GM19099 (cell line): ENCODE data around the gene AQP7.

ENCODE experiments used
- POLR2A ChIP-seq: IDR thresholded peaks from 3 replicates; pipeline ENCODE4 v1.6.1; 2011; ENCODE audit warnings: low read depth; ENCODE audit not compliant: insufficient read length; ENCODE audit errors: extremely low read depth

Gene AQP7

GRCh38 chr9:33437205-33437604 is 34.8 kb upstream of the AQP7 start:
- TF ChIP-seq POLR2A, result no peak

DNA sequence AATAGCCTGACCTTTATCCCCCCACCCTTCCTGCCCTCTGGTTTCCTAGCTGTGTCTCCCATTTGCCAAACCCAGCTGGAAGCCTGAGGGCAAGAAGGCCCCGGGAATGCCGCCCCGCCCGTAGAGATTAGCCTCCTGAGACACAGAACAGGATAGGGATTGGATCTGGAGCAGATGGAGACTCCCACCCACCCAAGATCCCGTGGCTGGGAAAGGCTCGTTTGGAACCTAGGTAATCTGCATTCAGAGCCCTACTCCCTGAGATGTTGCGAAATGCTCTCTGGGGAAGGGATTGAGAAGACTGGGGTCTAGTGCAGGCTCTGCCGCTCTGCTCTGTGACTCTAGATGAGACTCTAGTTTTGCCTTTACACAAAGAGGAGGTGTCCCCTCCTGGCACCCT is 34.1 kb upstream of the AQP7 start:
- TF ChIP-seq POLR2A, result no peak

DNA sequence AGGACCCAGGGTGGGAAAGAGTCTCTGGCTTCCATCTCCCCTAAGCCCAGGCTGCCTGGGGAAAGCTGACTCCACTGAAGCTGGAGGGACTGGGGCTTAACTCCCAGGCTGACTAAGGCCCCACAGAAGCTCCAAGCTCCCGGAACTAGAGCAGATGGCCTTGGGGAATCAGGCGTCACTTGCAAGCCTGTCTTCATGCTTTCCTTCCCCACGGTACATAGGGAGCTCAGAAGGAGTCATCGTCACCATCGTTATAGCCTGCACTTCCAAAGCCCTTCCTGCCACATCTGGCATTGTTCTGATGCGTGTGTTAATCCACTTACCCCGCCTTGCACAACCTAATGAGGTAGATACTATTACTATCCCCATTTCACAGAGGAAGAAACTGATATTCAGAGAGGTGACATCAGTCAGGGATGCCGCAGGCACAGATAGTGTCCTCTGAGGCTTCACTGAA is 33.5 kb upstream of the AQP7 start:
- no peak for TF ChIP-seq POLR2A

DNA sequence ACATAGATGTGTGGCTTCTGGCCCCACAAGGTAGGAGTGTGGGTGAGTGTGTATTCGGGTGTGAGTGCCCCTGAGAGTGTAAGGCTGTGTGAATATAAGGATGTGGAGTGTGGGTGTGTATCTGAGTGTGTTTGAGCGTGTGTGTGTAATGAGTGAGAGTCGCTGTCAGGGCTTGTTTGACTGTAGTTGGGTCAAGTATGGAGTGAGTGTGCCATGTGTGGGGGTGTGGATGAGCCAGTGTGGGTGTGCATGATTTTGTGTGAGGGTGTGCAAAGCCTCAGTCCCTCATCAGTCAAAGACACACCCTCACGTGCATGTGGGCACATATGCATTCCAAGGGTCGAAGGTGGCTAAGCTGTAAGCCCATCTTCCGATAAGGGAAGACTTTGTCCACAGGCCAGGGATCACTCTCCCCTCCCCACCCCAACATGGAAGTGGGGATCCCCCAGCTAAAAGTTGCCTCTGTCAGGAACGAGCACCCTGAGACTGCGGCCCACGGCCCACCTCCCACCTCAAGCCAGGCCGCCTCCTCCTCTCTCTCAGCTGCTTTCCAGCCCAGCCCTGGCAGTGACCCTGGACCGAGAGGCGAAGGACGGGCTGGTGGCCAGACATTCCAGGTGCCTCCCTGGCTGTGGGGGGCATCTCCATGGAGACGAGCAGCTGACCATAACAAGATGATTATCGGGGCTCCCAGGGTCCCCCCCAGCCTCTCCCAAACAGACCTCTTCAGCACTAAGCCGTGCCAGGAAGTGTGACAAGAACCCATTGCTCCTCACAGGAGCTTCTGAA is 32.1 kb upstream of the AQP7 start:
- no peak for TF ChIP-seq POLR2A

- no peak for TF ChIP-seq POLR2A
Measured at GRCh38 chr9:33433871-33434270, 31.5 kb upstream of the AQP7 start.

GRCh38 chr9:33431420-33431819 is 29.1 kb upstream of the AQP7 start:
- TF ChIP-seq POLR2A, result no peak

GRCh38 chr9:33430942-33431341 is 28.6 kb upstream of the AQP7 start:
- no peak for TF ChIP-seq POLR2A

GRCh38 chr9:33429256-33429985 is 27.1 kb upstream of the AQP7 start:
- no peak for TF ChIP-seq POLR2A

- TF ChIP-seq POLR2A, result no peak
Measured at GRCh38 chr9:33426843-33427293, 24.5 kb upstream of the AQP7 start.

DNA sequence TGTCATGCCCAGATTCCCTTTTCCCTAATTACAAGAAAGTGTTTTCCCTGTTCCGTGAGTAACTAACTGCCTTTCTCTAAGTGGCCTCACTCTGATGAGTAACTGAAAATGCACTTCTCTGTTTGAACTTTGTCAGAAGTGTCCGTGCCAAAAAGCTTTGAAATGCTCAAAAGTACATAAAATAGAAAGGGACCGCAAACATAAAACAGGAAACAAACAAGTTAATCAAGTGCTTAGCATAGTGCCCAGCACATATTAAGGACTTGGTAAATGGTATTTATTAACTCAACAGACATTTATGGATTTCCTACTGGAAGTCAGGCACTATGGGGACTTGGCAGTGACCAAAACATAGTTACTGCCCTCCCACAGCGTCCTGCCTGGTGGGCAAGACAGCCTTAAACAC is 22.8 kb upstream of the AQP7 start:
- no peak for TF ChIP-seq POLR2A

DNA sequence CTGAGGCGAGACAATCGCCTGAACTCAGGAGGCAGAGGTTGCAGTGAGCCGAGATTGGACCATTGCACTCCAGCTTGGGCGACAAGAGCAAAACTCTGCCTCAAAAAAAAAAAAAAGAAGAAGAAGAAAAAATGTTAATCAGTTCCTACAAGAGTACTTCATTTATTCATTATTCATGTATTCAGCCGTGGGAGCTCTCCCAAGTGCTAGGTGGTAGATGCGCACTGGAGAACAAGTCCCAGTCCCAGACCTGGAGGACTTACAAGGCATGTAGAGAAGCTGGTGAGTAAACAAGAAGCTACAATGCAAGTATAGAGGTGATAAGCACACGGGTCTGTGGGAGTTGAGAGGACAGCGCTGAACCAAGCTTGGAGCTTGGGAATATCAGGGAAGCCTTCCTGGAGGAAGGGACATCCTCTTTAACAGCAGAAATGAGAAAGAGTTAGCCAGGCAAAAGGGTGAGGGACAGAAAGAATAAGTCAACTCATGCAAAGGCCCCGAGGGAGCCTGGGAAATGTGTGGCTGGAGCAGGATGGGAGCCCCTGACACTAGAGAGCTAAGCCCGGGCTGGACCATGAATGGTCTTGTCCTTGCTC is 17.4 kb upstream of the AQP7 start:
- TF ChIP-seq POLR2A, result no peak

DNA sequence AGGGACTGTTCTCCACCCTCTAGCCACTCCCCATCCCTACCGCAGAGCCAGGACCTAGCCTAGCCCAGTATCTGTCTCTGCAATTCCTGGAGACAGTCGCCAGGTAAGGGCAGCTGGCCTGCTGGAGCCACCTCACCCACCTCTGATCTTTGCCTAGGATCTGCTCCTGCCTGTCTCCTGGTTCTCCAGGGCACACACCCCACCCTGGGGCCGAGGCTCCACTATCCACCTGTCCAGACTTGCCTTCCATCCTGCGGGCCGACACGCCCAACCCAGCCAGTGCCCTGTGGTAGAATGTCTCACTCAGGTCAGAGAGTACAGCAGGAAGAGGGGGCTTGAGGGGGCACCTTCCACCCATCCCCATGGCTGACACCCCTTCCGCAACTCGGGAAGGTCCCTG is 15.7 kb upstream of the AQP7 start:
- no peak for TF ChIP-seq POLR2A

- TF ChIP-seq POLR2A, result no peak
Measured at GRCh38 chr9:33416996-33417395, 14.6 kb upstream of the AQP7 start.

DNA sequence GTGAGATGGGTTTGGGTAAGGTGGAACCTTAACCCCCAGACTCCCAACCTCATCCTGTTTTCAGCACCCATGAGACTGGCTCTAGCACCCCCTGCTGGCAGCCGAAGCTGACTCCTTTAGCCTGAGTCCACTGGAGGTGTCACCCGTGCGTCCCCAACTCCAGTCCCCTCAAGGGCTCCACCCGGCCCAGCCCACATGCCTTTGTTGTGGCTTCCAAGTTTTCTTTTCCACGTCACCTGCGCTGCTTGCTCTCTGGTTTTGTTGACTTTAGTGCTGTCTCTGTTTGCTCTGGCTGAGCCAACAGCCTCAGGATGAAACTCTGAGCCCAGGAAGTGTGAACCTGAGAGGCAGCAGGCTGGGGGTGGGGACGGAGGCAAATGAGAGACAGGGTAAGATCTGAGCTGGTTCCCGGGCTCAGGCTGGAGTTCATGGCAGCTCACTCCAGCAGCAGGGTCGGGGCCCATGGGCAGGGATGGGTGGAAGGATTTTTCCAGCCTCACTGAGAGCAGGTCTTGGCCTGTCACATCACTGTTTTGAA is 13.2 kb upstream of the AQP7 start:
- no peak for TF ChIP-seq POLR2A

DNA sequence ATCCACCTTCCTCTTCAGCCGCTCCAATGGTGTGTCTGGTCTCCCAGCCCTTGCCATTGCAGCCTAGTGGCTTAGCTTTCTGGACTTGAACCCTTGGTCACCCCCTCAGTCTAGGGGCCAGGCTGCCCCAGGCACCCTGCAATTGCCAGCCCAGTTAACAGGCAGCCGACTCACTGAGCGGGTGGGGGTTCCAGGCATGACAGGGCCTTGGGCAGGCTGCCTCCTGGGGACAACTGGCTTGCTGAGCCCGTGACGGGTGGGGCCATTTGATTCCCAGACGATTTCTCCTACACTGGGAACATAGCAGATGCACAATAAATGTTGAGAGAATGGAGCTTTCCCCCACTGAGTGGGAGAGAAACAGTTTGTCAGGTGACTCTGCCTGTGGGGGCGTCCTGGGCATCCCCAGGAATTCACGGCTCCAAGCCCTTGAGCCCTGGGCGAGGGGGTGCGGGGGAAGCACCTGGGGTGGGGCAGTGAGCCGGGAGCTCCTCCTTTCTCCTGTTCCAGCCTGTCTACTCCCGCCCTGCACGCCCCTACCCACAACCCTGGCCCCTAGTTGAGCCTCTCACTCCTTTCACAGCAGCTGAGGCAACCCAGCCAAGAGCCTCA is 12.6 kb upstream of the AQP7 start:
- TF ChIP-seq POLR2A, result no peak

DNA sequence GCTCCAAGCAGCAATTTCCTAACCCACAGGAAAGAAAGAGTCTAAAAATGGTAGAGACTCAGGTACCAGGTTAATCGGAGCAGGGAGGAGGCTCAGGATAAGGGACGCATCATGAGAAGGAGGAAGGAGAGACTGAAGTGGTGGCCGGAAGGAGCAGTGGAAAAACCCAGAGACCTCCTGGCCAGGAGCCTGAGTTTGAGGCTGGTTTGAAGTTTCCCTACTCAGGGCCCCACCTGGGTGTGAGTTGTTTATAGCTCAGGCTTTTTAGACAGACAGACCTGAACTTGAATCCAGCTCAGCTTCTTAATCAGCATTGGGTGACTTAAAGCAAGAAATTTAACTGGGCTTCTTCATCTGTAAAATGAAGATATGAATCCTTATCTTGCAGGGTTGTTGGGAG is 11.9 kb upstream of the AQP7 start:
- no peak for TF ChIP-seq POLR2A

DNA sequence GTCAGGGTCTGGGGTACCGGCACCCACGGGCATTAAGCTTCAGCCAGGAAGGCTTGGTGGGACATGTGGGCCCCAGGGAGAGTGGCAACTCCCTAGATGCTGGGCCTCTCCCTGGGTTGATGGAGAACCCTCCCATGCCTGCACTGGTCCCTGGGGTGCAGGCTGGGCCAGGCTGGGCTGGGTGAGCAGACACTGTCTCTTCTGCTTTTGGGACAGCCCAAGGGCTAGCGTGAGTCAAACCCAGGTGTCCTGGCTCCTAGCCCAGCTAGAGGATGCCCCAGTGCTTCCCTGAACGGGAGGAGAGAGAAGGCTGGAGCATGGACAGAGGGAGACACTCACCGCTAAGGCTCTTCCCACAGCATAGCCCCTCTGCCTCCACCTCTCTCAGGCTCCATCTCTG is 5.7 kb upstream of the AQP7 start:
- TF ChIP-seq POLR2A, result no peak
